Natural killer cell treated with Interleukin-12 subunit alpha and Interleukin-12 subunit beta and Interleukin-15 and Interleukin-18, amount 100 ng/mL, for 72 hours (primary cell): ENCODE data around the gene ECT2. TPM values are rescaled to one million over a fixed set of nuclear protein-coding genes. Genes with fewer than 3 reads are reported as not detected.
"Not testable (repeated sequence)": the region's sequence is repeated elsewhere in the genome, so short reads cannot be mapped to it uniquely, and the experiment has no call there.

Experiments used
- ATAC-seq, 2 donors: fragments of 150-1000 bp; cut with Tn5 transposase in 1 of 2; sonication (Bioruptor Pico), chemical (Tn5 transposase) in 1 of 2; 2 replicates each; pipeline ENCODE4 v1.10.0; 2021
- DNase-seq: peaks from one replicate; pipeline ENCODE4 v3.0.0; 2022; ENCODE audit warnings: low spot score
- H3K27ac Mint-ChIP-seq, 2 donors: 1 replicate in 1 of 2; 2 replicates in 1 of 2; pipeline ENCODE4 v1.8.0; 2022; ENCODE audit warnings: mixed read lengths in 2 of 2, mild to moderate bottlenecking in 1 of 2, moderate library complexity in 1 of 2
- H3K27me3 Mint-ChIP-seq, 2 donors: 1 replicate in 1 of 2; 2 replicates in 1 of 2; pipeline ENCODE4 v1.8.0; 2022; ENCODE audit warnings: mixed read lengths in 2 of 2
- H3K36me3 Mint-ChIP-seq: one replicate; pipeline ENCODE4 v1.8.0; 2022; ENCODE audit warnings: mixed read lengths
- H3K4me1 Mint-ChIP-seq, 2 donors: 1 replicate in 1 of 2; 2 replicates in 1 of 2; pipeline ENCODE4 v1.8.0; 2022; ENCODE audit warnings: low read depth in 2 of 2, mixed read lengths in 2 of 2, mild to moderate bottlenecking in 1 of 2
- H3K4me3 Mint-ChIP-seq: one replicate; pipeline ENCODE4 v1.8.0; 2022; ENCODE audit warnings: mixed read lengths
- H3K9me3 Mint-ChIP-seq: 2 replicates; pipeline ENCODE4 v1.8.0; 2022; ENCODE audit warnings: mixed read lengths
- total RNA-seq, 2 donors: library from RNA; stranded (reverse); gene quantifications; one replicate each; pipeline ENCODE4 v1.2.3, GENCODE V29; 2022

The ECT2 gene
- total RNA-seq, 2 donors from 2014 or later = 27.8 to 59.7 TPM

DNA sequence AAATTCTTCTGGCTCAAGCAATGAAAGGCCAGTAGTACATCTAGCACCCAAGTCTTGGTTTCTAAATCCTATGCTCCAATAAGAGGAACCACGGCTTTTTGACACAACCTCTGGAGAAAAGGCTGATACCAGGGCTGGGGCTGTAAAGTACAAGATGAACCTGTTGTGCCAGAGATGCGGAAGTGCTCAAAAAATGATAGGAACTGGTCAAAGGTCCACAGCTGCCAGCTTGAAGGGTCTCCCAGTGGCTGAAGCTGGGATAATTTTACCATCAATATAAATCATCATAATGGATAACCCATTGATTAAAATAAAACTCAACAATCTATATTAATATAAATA is 39.1 kb upstream of the ECT2 start:
- ATAC-seq = no peak
- no peaks in the 10 kb centered on the region for H3K36me3 Mint-ChIP-seq
- no peaks in the 10 kb centered on the region for H3K27me3 Mint-ChIP-seq
- H3K27ac Mint-ChIP-seq = peak overlapping the region; percentile 54 to 91
- peak overlapping the region; percentile 97 for H3K4me3 Mint-ChIP-seq
- no peaks in the 10 kb centered on the region for H3K9me3 Mint-ChIP-seq
- peaks cover 20 to 29% of the 10 kb centered on the region in 2 donors for H3K4me1 Mint-ChIP-seq
- DNase-seq = no peak

DNA sequence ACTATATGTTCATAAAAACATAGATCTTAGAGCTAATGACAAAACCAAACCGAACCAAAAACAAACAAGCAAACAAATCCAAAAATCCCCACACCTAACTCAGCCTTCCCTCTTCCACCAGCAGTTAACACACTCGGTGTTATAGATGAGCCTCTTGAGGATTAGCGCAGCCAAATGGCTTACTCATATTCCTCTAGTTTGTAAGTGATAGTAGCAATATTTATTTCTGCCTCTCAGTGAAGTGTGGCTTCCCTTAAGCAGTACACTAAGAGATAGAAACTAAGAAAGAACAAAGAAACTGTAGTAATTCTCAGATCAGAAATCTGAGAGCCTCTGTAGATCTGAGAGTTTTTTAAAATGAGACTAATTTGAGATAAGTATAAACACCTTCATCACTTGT is 37.2 kb upstream of the ECT2 start:
- DNase-seq = no peak
- peaks cover 20 to 29% of the 10 kb centered on the region in 2 donors for H3K4me1 Mint-ChIP-seq
- no peaks in the 10 kb centered on the region for H3K9me3 Mint-ChIP-seq
- no peak overlapping the region for H3K4me3 Mint-ChIP-seq
- no peak for ATAC-seq
- H3K27me3 Mint-ChIP-seq = no peaks in the 10 kb centered on the region
- no peaks in the 10 kb centered on the region for H3K36me3 Mint-ChIP-seq
- no peak overlapping the region for H3K27ac Mint-ChIP-seq

DNA sequence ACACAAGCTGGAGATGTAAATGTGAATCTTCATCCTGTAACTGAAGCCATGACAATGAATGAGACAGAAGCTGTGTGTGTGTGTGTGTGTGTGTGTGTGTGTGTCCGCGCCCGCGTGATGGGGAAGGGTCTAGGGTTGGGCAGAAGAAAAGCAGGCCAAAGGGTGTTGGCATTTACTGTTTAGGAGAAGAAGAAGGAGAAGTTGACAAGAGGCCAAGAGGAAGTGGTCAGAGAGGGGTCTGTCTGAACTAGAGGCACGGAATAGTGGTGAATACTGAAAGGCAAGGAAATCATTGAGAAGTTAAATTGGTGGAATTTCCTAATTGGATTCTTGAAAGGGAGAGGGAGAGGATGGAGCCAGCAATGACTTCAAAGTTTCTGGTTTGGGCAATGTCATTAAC is 34.0 kb upstream of the ECT2 start:
- Mint-ChIP-seq H3K36me3 (no peaks in the 10 kb centered on the region), H3K4me3 (no peak overlapping the region), H3K9me3 (no peaks in the 10 kb centered on the region), H3K27ac (no peak overlapping the region), H3K4me1 (no peaks in the 10 kb centered on the region), H3K27me3 (peaks cover 6 to 9% of the 10 kb centered on the region in 2 donors)
- DNase-seq (no peak), ATAC-seq (no peak)

DNA sequence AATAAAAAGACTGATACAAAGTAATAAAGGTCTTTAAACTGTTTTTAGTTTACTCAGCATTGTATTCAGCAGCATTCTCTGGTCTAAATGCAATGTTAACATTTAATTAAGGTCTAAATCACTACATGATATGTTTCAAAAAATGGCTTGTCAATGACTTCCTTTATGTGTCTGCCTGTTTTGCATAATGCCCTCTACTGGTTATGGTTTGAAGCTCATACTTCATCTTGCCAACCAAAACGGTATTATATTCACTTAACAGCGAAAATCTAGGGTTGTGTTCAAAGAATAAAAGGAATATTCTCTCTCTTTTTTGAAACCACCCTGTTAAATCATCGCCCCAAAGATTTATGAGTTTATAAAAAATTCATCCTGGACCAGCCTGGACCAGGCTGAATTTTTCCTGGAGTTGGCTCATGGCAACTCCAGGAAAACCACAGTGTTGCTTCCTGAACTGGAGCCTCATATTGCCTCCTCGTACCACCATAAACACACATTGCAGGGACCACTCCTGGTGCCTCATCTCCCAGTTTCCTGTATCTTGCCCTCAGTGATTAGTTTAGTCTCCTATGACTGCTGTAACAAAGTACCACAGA is 32.9 kb upstream of the ECT2 start:
- no peaks in the 10 kb centered on the region for H3K36me3 Mint-ChIP-seq
- no peaks in the 10 kb centered on the region for H3K4me1 Mint-ChIP-seq
- ATAC-seq (no peak), DNase-seq (no peak)
- H3K27me3 Mint-ChIP-seq = peaks cover 6 to 9% of the 10 kb centered on the region in 2 donors
- no peaks in the 10 kb centered on the region for H3K9me3 Mint-ChIP-seq
- H3K4me3 Mint-ChIP-seq = no peak overlapping the region
- H3K27ac Mint-ChIP-seq = no peak overlapping the region

DNA sequence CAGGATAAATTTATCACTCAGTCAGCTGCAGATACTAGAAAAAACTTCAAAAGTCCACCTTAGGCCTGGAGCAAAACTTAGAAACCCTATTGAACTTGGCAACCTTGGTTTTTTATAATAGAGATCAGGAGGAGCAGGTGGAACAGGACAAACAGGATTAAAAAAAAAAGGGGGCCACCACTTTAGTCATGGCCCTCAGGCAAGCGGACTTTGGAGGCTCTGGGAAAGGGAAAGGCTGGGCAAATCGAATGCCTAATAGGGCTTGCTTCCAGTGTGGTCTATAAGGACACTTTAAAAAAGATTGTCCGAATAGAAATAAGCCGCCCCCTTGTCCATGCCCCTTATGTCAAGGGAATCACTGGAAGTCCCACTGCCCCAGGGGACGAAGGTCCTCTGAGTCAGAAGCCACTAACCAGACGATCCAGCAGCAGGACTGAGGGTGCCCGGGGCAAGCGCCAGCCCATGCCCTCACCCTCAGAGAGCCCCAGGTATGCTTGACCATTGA is 27.9 kb upstream of the ECT2 start:
- not testable (repeated sequence) for H3K9me3 Mint-ChIP-seq, ATAC-seq

DNA sequence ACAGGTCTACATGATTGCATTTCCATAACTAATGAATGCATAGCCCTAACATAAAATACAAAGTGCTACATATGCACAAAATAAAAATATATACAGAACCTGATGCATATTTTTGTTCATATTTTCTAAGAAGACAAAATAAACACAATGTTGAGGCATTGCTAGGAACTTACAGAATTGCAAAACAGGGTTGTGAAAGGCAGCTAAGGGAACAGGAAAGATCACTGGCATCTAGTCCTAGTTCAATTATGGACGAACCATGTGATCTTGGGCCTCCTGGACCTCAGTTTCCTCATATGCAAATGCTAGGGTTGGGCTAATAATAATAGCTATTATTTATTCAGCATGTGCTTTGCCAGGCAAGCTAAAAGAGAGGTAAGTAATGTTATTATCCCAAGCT is 24.1 kb upstream of the ECT2 start:
- Mint-ChIP-seq H3K4me3 (no peak overlapping the region), H3K27me3 (peaks cover 0 to 10% of the 10 kb centered on the region in 2 donors), H3K4me1 (no peaks in the 10 kb centered on the region), H3K27ac (no peak overlapping the region), H3K36me3 (no peaks in the 10 kb centered on the region), H3K9me3 (peaks cover 5% of the 10 kb centered on the region)
- ATAC-seq (no peak), DNase-seq (no peak)

More for the DNA sequence above, 27.9 kb upstream of the ECT2 start:
- not testable (repeated sequence) for H3K27me3 Mint-ChIP-seq, H3K36me3 Mint-ChIP-seq, H3K4me1 Mint-ChIP-seq, DNase-seq, H3K4me3 Mint-ChIP-seq, H3K27ac Mint-ChIP-seq

DNA sequence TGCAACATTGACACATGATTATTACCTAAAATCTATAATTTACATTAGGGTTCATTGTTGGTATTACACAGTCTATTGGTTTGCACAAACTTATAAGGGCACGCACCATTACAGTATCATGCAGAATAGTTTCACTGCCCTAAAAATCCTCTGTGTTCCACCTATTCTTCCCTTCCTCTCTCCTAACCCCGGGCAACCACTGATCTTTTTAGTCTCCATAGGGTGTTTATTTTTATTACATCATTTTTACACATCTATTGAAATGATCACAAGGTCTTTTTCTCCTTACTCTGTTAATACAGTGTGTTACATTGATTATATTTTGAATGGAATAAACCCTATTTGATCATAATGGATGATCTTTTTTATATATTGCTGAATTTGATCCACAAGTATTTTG is 15.5 kb upstream of the ECT2 start:
- Mint-ChIP-seq H3K9me3 (no peaks in the 10 kb centered on the region), H3K27me3 (peaks cover 5 to 16% of the 10 kb centered on the region in 2 donors), H3K4me1 (peaks cover 0 to 6% of the 10 kb centered on the region in 2 donors), H3K4me3 (no peak overlapping the region), H3K36me3 (no peaks in the 10 kb centered on the region), H3K27ac (no peak overlapping the region)
- DNase-seq (no peak), ATAC-seq (no peak)

DNA sequence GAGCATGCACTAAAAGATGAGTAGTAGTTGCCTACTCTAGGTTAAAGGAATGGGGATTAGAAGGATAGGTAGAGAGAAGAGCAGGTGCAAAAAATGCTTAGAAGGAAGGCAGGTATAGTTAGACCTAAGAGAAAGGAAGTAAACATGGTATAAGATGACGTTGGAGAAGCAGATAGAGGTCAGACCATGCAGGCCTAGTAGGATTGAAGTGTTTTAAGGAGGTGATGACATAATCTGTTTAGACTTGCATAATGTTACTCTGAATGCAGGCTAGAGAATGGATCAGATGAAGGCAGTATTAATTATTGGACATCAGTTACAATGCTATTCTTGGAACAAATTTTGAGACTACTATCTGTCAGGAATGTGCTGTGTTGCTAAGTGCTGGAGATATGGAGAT is 11.1 kb upstream of the ECT2 start:
- ATAC-seq (no peak), DNase-seq (no peak)
- peaks cover 10 to 24% of the 10 kb centered on the region in 2 donors for H3K27me3 Mint-ChIP-seq
- peaks cover 0 to 6% of the 10 kb centered on the region in 2 donors for H3K4me1 Mint-ChIP-seq
- H3K36me3 Mint-ChIP-seq = no peaks in the 10 kb centered on the region
- no peak overlapping the region for H3K4me3 Mint-ChIP-seq
- no peaks in the 10 kb centered on the region for H3K9me3 Mint-ChIP-seq
- no peak overlapping the region for H3K27ac Mint-ChIP-seq

DNA sequence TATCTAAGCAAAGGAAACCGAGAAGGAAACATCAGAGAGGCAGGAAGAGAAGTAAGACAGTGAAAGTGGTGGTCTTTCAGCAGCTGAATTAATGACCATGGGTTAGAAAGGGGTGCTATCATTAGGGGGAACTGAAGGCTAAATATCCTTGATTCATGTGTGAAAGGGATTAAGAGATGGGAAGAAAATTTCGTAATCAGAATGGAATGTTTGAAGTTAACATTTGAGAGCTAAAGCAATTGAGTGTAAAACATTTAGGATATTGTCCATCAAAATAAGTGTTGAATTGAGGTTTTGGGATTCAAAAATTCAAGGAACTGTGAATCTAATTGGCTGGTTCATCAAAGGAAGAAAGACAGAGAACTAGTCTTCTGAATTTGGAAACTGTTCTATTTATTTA is 4.1 kb upstream of the ECT2 start:
- DNase-seq (no peak), ATAC-seq (no peak)
- Mint-ChIP-seq H3K27me3 (no peaks in the 10 kb centered on the region), H3K36me3 (no peaks in the 10 kb centered on the region), H3K9me3 (no peaks in the 10 kb centered on the region), H3K4me1 (peaks cover 6 to 9% of the 10 kb centered on the region in 2 donors), H3K4me3 (no peak overlapping the region), H3K27ac (no peak overlapping the region)

DNA sequence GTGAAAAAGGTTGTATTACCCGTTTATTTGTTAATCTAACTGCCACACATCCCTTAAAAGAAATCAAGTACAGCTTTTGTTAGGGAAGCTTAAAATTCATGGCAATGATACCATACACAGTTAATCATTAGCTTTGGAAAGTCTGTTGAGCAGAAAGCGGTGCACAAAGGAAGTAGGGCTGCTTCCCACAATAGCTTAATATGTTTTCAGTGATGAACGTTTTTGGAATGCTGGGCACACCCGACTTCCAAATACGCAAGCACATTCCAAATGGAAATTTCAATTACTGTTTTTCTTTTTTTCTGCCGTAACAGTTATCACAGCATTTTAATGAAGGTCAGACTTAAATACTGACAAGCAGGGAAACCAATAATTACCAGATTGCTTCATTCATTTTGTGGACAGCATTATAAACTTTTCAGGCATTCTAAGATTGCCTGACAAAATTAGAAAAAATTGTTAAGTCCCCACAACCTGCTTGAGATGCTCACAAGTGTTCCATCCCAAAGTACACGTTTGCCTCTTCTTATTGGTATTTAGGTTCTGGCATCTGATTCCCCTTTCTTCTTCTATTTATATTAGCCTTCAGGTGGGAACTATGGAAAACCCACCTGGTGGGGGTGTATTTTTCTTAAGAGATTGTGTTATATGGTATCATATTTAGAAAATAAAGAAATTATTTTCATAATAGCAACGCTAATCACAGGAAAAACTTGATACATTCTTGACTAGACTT is 1.1 kb upstream of the ECT2 start:
- ATAC-seq (no peak), DNase-seq (no peak)
- no peaks in the 10 kb centered on the region for H3K27me3 Mint-ChIP-seq
- H3K4me1 Mint-ChIP-seq = peaks cover 17 to 28% of the 10 kb centered on the region in 2 donors
- H3K36me3 Mint-ChIP-seq = peaks cover 6% of the 10 kb centered on the region
- H3K9me3 Mint-ChIP-seq = no peaks in the 10 kb centered on the region
- H3K27ac Mint-ChIP-seq = peak overlapping the region in 1 of 2 donors; percentile 92
- H3K4me3 Mint-ChIP-seq = peak overlapping the region; percentile 23

DNA sequence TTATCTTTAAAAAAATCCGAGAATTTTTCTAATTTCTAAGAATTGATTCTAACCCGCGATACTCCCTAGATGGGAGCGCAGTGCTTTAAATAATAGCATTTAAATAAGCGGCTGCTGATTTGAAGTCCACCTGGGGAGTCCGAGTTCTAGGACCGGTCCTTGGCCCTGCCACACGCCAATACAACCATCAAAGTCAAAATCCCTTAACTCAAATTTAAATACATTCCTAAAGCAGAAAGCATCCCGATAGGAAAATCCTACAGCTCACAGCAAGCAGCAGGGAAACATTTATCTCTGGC is 508 bp upstream of the ECT2 start:
- Mint-ChIP-seq H3K27me3 (no peaks in the 10 kb centered on the region), H3K4me3 (peak overlapping the region; percentile 98), H3K27ac (peak overlapping the region; percentile 92 to 94), H3K4me1 (peaks cover 17 to 28% of the 10 kb centered on the region in 2 donors), H3K9me3 (no peaks in the 10 kb centered on the region), H3K36me3 (peaks cover 6% of the 10 kb centered on the region)
- ATAC-seq = no peak
- no peak for DNase-seq

DNA sequence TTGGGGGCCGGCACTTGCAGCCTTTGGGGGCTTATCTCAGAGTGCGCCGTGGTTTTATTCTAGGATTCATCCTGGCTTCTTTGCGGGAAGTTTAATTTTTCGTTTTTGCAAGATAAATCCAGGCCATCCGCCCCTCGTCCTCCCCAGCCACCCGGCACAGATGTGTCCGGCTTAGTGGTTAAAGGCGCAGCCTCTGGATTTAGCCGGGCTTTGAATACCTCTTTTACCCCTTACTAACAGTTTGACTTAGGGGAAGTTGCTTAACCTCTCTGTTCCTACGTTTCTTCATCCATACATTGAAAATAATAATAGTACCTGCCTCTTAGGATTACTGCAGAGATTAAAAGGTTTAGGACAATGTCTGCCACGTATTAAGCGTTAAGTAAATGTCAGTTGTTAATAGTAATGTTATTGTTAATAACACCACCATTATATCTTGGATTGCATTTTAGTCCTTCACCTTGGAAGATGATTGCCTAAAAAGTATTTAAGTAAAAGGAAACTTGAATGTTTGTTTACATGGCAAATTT is 714 bp downstream of the ECT2 start:
- H3K4me1 Mint-ChIP-seq = peaks cover 17 to 28% of the 10 kb centered on the region in 2 donors
- DNase-seq (no peak), ATAC-seq (no peak)

DNA sequence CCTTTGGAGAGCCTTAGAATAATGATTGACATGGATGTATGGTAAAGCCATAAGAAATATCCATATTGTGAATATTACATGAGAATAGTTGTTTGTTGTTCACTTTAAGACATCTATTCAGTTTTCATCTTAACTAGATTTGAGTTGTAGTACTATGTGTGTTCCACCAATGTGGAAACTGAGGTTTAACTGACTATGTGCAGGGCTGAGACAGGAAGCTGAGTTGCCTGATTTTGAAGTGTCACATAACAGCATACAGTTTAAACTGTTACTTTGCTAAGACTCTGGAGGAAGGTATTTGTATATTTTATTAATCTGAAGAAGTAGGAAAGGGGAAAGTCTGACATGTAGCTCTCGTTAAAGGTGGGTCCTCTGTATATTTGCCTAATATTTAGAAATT is 2.1 kb downstream of the ECT2 start:
- Mint-ChIP-seq H3K4me3 (peak overlapping the region; percentile 98), H3K27ac (peak overlapping the region in 1 of 2 donors; percentile 44), H3K9me3 (no peaks in the 10 kb centered on the region), H3K4me1 (peaks cover 17 to 28% of the 10 kb centered on the region in 2 donors), H3K36me3 (peaks cover 6% of the 10 kb centered on the region), H3K27me3 (no peaks in the 10 kb centered on the region)
- ATAC-seq = no peak
- DNase-seq = no peak

More for the DNA sequence above, 714 bp downstream of the ECT2 start:
- Mint-ChIP-seq H3K27me3 (no peaks in the 10 kb centered on the region), H3K4me3 (peak overlapping the region; percentile 98), H3K27ac (peak overlapping the region; percentile 92 to 94), H3K9me3 (no peaks in the 10 kb centered on the region), H3K36me3 (peaks cover 6% of the 10 kb centered on the region)

DNA sequence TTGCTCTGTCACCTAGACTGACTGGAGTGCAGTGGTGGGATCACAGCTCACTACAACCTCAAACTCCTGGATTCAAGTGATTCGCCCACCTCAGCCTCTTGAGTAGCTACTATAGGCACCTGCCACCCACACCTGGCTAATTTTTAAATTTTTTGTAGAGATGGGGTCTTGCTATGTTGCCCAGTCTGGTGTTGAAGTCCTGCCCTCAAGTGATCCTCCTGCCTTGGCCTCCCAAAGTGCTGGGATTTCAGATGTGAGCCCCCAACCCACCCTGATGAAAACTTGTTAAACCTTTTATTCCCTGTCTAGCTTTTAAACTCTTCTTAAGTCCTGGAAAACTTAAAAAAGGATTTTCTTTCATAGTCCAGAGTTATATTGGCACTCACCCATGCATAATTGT is 2.6 kb downstream of the ECT2 start:
- peak overlapping the region in 1 of 2 donors; percentile 44 for H3K27ac Mint-ChIP-seq

More for the DNA sequence above, 2.6 kb downstream of the ECT2 start:
- Mint-ChIP-seq H3K4me3 (peak overlapping the region; percentile 1), H3K27me3 (no peaks in the 10 kb centered on the region), H3K9me3 (no peaks in the 10 kb centered on the region), H3K4me1 (peaks cover 17 to 28% of the 10 kb centered on the region in 2 donors), H3K36me3 (peaks cover 6% of the 10 kb centered on the region)
- no peak for ATAC-seq
- no peak for DNase-seq
